Vagina (tissue), 2 donors: ENCODE results near the gene RNF144B.

Experiments used
- CTCF ChIP-seq, 3 experiments: fragments of 450-650 bp in 2 of 3; fragments of 200-600 bp in 1 of 3; sonication (generic) in 1 of 3; IDR thresholded peaks; one replicate each; pipeline ENCODE4 v1.5.1; 2017 to 2019; ENCODE audit warnings: antibody characterized with exemption in 3 of 3, mild to moderate bottlenecking in 2 of 3, moderate library complexity in 2 of 3
- POLR2A ChIP-seq, 2 donors: fragments of 450-650 bp; IDR thresholded peaks; one replicate each; pipeline ENCODE4 v1.6.1; 2017; ENCODE audit warnings: antibody characterized with exemption in 2 of 2, mild to moderate bottlenecking in 2 of 2, moderate library complexity in 2 of 2
- POLR2AphosphoS5 ChIP-seq, 2 donors: sonication (generic); formaldehyde crosslinking; IDR thresholded peaks; one replicate each; pipeline ENCODE4 v1.9.0; 2017; ENCODE audit warnings: antibody characterized with exemption in 2 of 2, mild to moderate bottlenecking in 2 of 2, low read depth in 1 of 2; ENCODE audit not compliant: insufficient read depth in 1 of 2

- no peak for TF ChIP-seq POLR2AphosphoS5 (IDR thresholded peaks at IDR 0.05; ENCODE audit: insufficient read depth in 1 of 2, low read depth in 1 of 2)
- no peak for TF ChIP-seq CTCF (IDR thresholded peaks at IDR 0.05)
- TF ChIP-seq POLR2A (IDR thresholded peaks at IDR 0.05): no peak
These were observed 26.2 kb downstream of the RNF144B start for GRCh38 chr6:18413381-18413780.
